MM.1S (cell line): Measurements from ENCODE around the gene ZNF516.

Experiments used
- DNase-seq: peaks from one replicate; pipeline ENCODE4 v3.0.0-alpha.2; 2015
- H2AFZ ChIP-seq: fragments of 300-600 bp; sonication (generic); 2 replicates; pipeline ENCODE4 v1.6.0; 2016; ENCODE audit warnings: antibody characterized with exemption, low read length
- H3F3A ChIP-seq: fragments of 300-600 bp; sonication (generic); 2 replicates; pipeline ENCODE4 v1.6.1; 2016; ENCODE audit warnings: mild to moderate bottlenecking, antibody characterized with exemption, low read length, moderate library complexity, mixed read lengths; ENCODE audit not compliant: insufficient read depth
- H3K27ac ChIP-seq: fragments of 300-600 bp; sonication (generic); 2 replicates; pipeline ENCODE4 v1.5.1; 2016; ENCODE audit warnings: mild to moderate bottlenecking, low read length
- H3K27me3 ChIP-seq: fragments of 300-600 bp; sonication (generic); replicated peaks from 2 replicates; pipeline ENCODE4 v1.6.0; 2016; ENCODE audit warnings: low read length; ENCODE audit not compliant: insufficient read depth
- H3K36me3 ChIP-seq: fragments of 300-600 bp; sonication (generic); replicated peaks from 2 replicates; pipeline ENCODE4 v1.6.1; 2016; ENCODE audit warnings: mild to moderate bottlenecking, low read length, mixed read lengths; ENCODE audit not compliant: insufficient read depth
- H3K4me1 ChIP-seq: fragments of 300-600 bp; sonication (generic); 2 replicates; pipeline ENCODE4 v1.6.1; 2016; ENCODE audit warnings: low read length, mixed read lengths
- H3K4me2 ChIP-seq: fragments of 300-600 bp; sonication (generic); 2 replicates; pipeline ENCODE4 v1.6.0; 2016; ENCODE audit warnings: low read depth, low read length
- H3K4me3 ChIP-seq: fragments of 300-600 bp; sonication (generic); 2 replicates; pipeline ENCODE4 v1.5.1; 2016; ENCODE audit warnings: low read length, mixed read lengths
- H3K79me2 ChIP-seq: fragments of 300-600 bp; sonication (generic); 2 replicates; pipeline ENCODE4 v1.6.1; 2016; ENCODE audit warnings: mixed run types, low read length, mixed read lengths
- H3K9ac ChIP-seq: fragments of 300-600 bp; sonication (generic); 2 replicates; pipeline ENCODE4 v1.6.1; 2016; ENCODE audit warnings: low read length, mixed read lengths
- H3K9me2 ChIP-seq: fragments of 300-600 bp; sonication (generic); replicated peaks from 2 replicates; pipeline ENCODE4 v1.6.1; 2016; ENCODE audit warnings: mild to moderate bottlenecking, low read length, mixed read lengths; ENCODE audit not compliant: insufficient read depth
- H3K9me3 ChIP-seq: fragments of 300-600 bp; sonication (generic); replicated peaks from 2 replicates; pipeline ENCODE4 v1.6.1; 2016; ENCODE audit warnings: mild to moderate bottlenecking, low read length, mixed read lengths; ENCODE audit not compliant: insufficient read depth
- H4K20me1 ChIP-seq: fragments of 300-600 bp; sonication (generic); 2 replicates; pipeline ENCODE4 v1.6.1; 2016; ENCODE audit warnings: mild to moderate bottlenecking, low read length, moderate library complexity, mixed read lengths; ENCODE audit not compliant: insufficient read depth
- EZH2 ChIP-seq: fragments of 300-600 bp; sonication (generic); optimal IDR thresholded peaks from 2 replicates; pipeline ENCODE3; 2017; ENCODE audit warnings: low read depth, mild to moderate bottlenecking, antibody characterized with exemption, low read length, mixed read lengths
- EZH2phosphoT487 ChIP-seq: fragments of 300-600 bp; sonication (generic); IDR thresholded peaks from 2 replicates; pipeline ENCODE4 v1.6.1; 2018; ENCODE audit warnings: antibody characterized with exemption, low read length
- TF ChIP-seq, protein P1 (sequence below): fragments of 300-600 bp; sonication (generic); IDR thresholded peaks from 2 replicates; pipeline ENCODE4 v1.5.1; 2016; ENCODE audit warnings: antibody characterized with exemption, low read length, mixed read lengths

Gene ZNF516

GRCh38 chr18:76370201-76370600 lies 124.8 kb downstream of the ZNF516 start:
- Histone ChIP-seq H3K4me3 (no peak overlapping the region), H3K9me2 (no peaks in the 10 kb centered on the region), H3K36me3 (no peaks in the 10 kb centered on the region), H3K4me2 (no peak overlapping the region), H3K79me2 (no peaks in the 10 kb centered on the region), H3K9me3 (no peaks in the 10 kb centered on the region), H2AFZ (no peak overlapping the region), H3K27ac (no peak overlapping the region), H3K27me3 (no peaks in the 10 kb centered on the region), H3K4me1 (no peaks in the 10 kb centered on the region), H4K20me1 (no peaks in the 10 kb centered on the region), H3F3A (no peaks in the 10 kb centered on the region), H3K9ac (no peak overlapping the region)
- no peak for DNase-seq
- TF ChIP-seq, protein P1, sequence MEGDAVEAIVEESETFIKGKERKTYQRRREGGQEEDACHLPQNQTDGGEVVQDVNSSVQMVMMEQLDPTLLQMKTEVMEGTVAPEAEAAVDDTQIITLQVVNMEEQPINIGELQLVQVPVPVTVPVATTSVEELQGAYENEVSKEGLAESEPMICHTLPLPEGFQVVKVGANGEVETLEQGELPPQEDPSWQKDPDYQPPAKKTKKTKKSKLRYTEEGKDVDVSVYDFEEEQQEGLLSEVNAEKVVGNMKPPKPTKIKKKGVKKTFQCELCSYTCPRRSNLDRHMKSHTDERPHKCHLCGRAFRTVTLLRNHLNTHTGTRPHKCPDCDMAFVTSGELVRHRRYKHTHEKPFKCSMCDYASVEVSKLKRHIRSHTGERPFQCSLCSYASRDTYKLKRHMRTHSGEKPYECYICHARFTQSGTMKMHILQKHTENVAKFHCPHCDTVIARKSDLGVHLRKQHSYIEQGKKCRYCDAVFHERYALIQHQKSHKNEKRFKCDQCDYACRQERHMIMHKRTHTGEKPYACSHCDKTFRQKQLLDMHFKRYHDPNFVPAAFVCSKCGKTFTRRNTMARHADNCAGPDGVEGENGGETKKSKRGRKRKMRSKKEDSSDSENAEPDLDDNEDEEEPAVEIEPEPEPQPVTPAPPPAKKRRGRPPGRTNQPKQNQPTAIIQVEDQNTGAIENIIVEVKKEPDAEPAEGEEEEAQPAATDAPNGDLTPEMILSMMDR, result no peak
- TF ChIP-seq EZH2phosphoT487, result no peak
- no peak for TF ChIP-seq EZH2

DNA sequence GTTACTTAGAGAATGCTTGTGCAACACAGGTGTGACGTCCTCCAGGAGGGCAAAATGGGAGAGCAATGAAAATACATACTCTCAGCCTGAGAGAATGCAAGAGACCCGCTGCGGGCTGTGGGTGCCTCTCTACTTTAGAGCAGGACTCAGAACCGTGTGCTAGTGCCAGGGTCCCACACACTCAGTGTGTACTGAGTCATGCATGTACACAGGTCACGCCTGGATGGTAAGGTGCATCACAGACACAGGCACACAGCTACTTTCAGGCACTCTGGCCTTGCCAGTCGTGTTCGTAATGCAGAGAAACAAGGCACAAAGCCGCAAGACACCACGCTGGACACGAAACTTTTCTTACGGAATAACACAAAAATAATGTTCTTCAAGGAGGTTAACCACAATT lies 125.3 kb downstream of the ZNF516 start:
- no peaks in the 10 kb centered on the region for H3K79me2 ChIP-seq
- no peaks in the 10 kb centered on the region for H4K20me1 ChIP-seq
- H3K4me2 ChIP-seq, result no peak overlapping the region
- no peaks in the 10 kb centered on the region for H3K4me1 ChIP-seq
- no peak overlapping the region for H3K4me3 ChIP-seq
- no peak overlapping the region for H3K27ac ChIP-seq
- H3K9me2 ChIP-seq, result no peaks in the 10 kb centered on the region
- no peaks in the 10 kb centered on the region for H3F3A ChIP-seq
- H3K9ac ChIP-seq, result no peak overlapping the region
- no peaks in the 10 kb centered on the region for H3K9me3 ChIP-seq
- DNase-seq, result no peak
- TF ChIP-seq, protein P1, result no peak
- TF ChIP-seq EZH2 (no peak), EZH2phosphoT487 (no peak)
- no peaks in the 10 kb centered on the region for H3K27me3 ChIP-seq
- no peaks in the 10 kb centered on the region for H3K36me3 ChIP-seq
- H2AFZ ChIP-seq, result no peak overlapping the region

GRCh38 chr18:76368976-76369375 lies 126.1 kb downstream of the ZNF516 start:
- Histone ChIP-seq H3K79me2 (no peaks in the 10 kb centered on the region), H3K9me3 (no peaks in the 10 kb centered on the region), H4K20me1 (no peaks in the 10 kb centered on the region), H3K36me3 (no peaks in the 10 kb centered on the region), H3F3A (no peaks in the 10 kb centered on the region), H3K4me2 (no peak overlapping the region), H3K4me3 (no peak overlapping the region), H3K27me3 (no peaks in the 10 kb centered on the region), H2AFZ (no peak overlapping the region), H3K27ac (no peak overlapping the region), H3K4me1 (no peaks in the 10 kb centered on the region), H3K9me2 (no peaks in the 10 kb centered on the region), H3K9ac (no peak overlapping the region)
- DNase-seq, result no peak
- TF ChIP-seq EZH2phosphoT487, result no peak
- TF ChIP-seq, protein P1, result no peak
- TF ChIP-seq EZH2, result no peak

DNA sequence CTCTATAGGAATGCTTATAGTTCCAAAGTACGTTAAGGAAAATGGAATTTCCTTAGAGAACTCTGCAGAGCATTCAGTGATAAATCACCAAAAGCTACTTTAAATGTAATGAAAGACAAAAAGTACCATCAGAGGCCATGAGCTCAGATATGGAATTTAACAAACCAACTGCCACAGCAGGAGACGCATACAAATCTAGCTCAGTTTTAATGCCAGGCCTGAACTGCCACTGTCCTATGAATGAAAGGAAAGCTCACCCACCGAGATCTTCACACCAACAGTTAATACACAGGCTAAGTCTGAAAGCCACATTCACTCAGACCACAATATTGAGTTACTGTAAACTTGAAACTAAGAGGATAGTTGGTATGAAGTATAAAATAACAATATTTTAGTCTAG lies 126.8 kb downstream of the ZNF516 start:
- Histone ChIP-seq H3K9ac (no peak overlapping the region), H4K20me1 (no peaks in the 10 kb centered on the region), H3K27me3 (no peaks in the 10 kb centered on the region), H3K4me1 (no peaks in the 10 kb centered on the region), H3K4me2 (no peak overlapping the region), H3K9me2 (no peaks in the 10 kb centered on the region), H2AFZ (no peak overlapping the region), H3K4me3 (no peak overlapping the region), H3K36me3 (no peaks in the 10 kb centered on the region), H3F3A (no peaks in the 10 kb centered on the region), H3K79me2 (no peaks in the 10 kb centered on the region), H3K9me3 (no peaks in the 10 kb centered on the region), H3K27ac (no peak overlapping the region)
- TF ChIP-seq EZH2phosphoT487 (no peak), EZH2 (no peak)
- TF ChIP-seq, protein P1, result no peak
- DNase-seq, result no peak
